Testis (tissue), 5 donors: ENCODE measurements around the gene CYREN. TPM values are rescaled to one million over a fixed set of nuclear protein-coding genes. Genes with fewer than 3 reads are reported as not detected.
A peak's percentile ranks its signal among the peaks of the same experiment; 100 is the strongest.

Experiments
- DNase-seq: peaks from one replicate; pipeline ENCODE4 v3.0.0-alpha.2; 2019
- H3K27ac ChIP-seq, 2 donors: fragments of 200-600 bp; sonication (generic); one replicate each; pipeline ENCODE4 v1.5.1; 2019
- H3K27me3 ChIP-seq: fragments of 200-600 bp; sonication (generic); one replicate; pipeline ENCODE4 v1.5.1; 2019
- H3K36me3 ChIP-seq: fragments of 200-600 bp; sonication (generic); one replicate; pipeline ENCODE4 v1.5.1; 2017; ENCODE audit warnings: low read depth; ENCODE audit errors: missing control alignments
- H3K4me1 ChIP-seq: fragments of 200-600 bp; sonication (generic); one replicate; pipeline ENCODE4 v1.5.1; 2019
- H3K4me3 ChIP-seq, 2 donors: fragments of 200-600 bp; sonication (generic); one replicate each; pipeline ENCODE4 v1.5.1; 2017 to 2019
- H3K9me3 ChIP-seq: fragments of 200-600 bp; sonication (generic); one replicate; pipeline ENCODE4 v1.5.1; 2017
- CTCF ChIP-seq, 3 experiments: fragments of 450-650 bp in 2 of 3; fragments of 200-600 bp in 1 of 3; sonication (generic) in 1 of 3; IDR thresholded peaks; one replicate each; pipeline ENCODE4 v1.5.1; 2016 to 2019; ENCODE audit warnings: antibody characterized with exemption in 3 of 3, mild to moderate bottlenecking in 2 of 3, moderate library complexity in 1 of 3
- POLR2A ChIP-seq: fragments of 450-650 bp; IDR thresholded peaks from one replicate; pipeline ENCODE4 v1.6.1; 2017; ENCODE audit warnings: antibody characterized with exemption, mild to moderate bottlenecking, moderate library complexity
- WGBS, 2 donors: methylation state at CpG; one replicate each; pipeline ENCODE4 v1.1.5; 2018; 5-methylcytosine and 5-hydroxymethylcytosine counted together
- intact Hi-C: fragments of 100-400 bp; cut with DNase I; formaldehyde crosslinking; loops from one replicate; pipeline ENCODE4 v1.15.1; 2023; ENCODE audit warnings: low total_unique reads
- long read RNA-seq, 2 donors: transcript quantifications; one replicate each; lab custom pipeline, GENCODE V29; 2026
- polyA plus RNA-seq: library from polyadenylated mRNA; stranded (reverse); fragments of 350-450 nt; fragmentation: Illumina TruSeq; extraction: RNeasy Lipid Tissue Mini Kit (QIAGEN cat#74804); gene quantifications from one replicate; pipeline ENCODE4 v1.2.3, GENCODE V29; 2014; ENCODE audit warnings: low read depth, low replicate concordance; ENCODE audit not compliant: insufficient read depth
- total RNA-seq, 2 donors: library from RNA; depleted of rRNA; stranded (reverse); fragments of >200 nt; gene quantifications; one replicate each; pipeline ENCODE4 v1.2.3, GENCODE V29; 2016

Gene CYREN
- 10 to 100 TPM; 44.3 to 47.3 TPM for total RNA-seq
- polyA plus RNA-seq = 36.3 TPM
- long read RNA-seq, donor 1, partial matches to known transcripts = 0 of 7 reads
- long read RNA-seq, donor 1, other reads (novel, unspliced or antisense) = 0 of 7 reads
- long read RNA-seq, donor 2, partial matches to known transcripts = 0 of 6 reads
- long read RNA-seq, donor 2, other reads (novel, unspliced or antisense) = 0 of 6 reads

- intact Hi-C loops = no loop called here
- Histone ChIP-seq H3K4me3 (peak within 1 kb of the TSS; percentile 73 to 79), H3K9me3 (no peaks in the 10 kb centered on the region), H3K27ac (peak within 1 kb of the TSS; percentile 84 to 93), H3K4me1 (peaks cover 16% of the 10 kb centered on the region), H3K27me3 (no peaks in the 10 kb centered on the region), H3K36me3 (no peaks in the 10 kb centered on the region)
- TF ChIP-seq POLR2A = peak; percentile 19
- peak; percentile 62 to 67 (median 64) for TF ChIP-seq CTCF (IDR thresholded peaks at IDR 0.05)
- DNase-seq = peak; percentile 94
- WGBS, 2 donors = 1% methylated on average over 18 to 75 of the region's 77 CpGs
Measured at GRCh38 chr7:135170274-135170997, at the start of gene CYREN. CYREN (minus strand) TSS chr7:135170707; CDS start chr7:135168922, 1,785 bp downstream.

GRCh38 chr7:135217645-135218509, 47.4 kb upstream of the CYREN start:
- Histone ChIP-seq H3K27ac (no peak overlapping the region), H3K36me3 (no peaks in the 10 kb centered on the region), H3K9me3 (no peaks in the 10 kb centered on the region), H3K27me3 (no peaks in the 10 kb centered on the region), H3K4me1 (no peaks in the 10 kb centered on the region), H3K4me3 (no peak overlapping the region)
- intact Hi-C loops = no loop called here
- no peak for DNase-seq
- WGBS, 2 donors = 95 to 96% methylated on average over 5 of the region's 5 CpGs
- no peak for TF ChIP-seq POLR2A
- no peak for TF ChIP-seq CTCF (IDR thresholded peaks at IDR 0.05)

GRCh38 chr7:135215698-135216097, 45.2 kb upstream of the CYREN start:
- intact Hi-C loops = no loop called here
- H3K4me1 ChIP-seq = peaks cover under 1% of the 10 kb centered on the region
- no peaks in the 10 kb centered on the region for H3K9me3 ChIP-seq
- no peak for TF ChIP-seq CTCF (IDR thresholded peaks at IDR 0.05)
- TF ChIP-seq POLR2A = no peak
- H3K27ac ChIP-seq = peak overlapping the region in 1 of 2 donors; percentile 3
- H3K4me3 ChIP-seq = no peak overlapping the region
- 64 to 71% methylated on average over 3 of the region's 3 CpGs for WGBS, 2 donors
- H3K36me3 ChIP-seq = no peaks in the 10 kb centered on the region
- DNase-seq = no peak
- H3K27me3 ChIP-seq = no peaks in the 10 kb centered on the region

- Histone ChIP-seq H3K27ac (peak overlapping the region in 1 of 2 donors; percentile 3), H3K36me3 (no peaks in the 10 kb centered on the region), H3K4me1 (peaks cover 6% of the 10 kb centered on the region), H3K9me3 (no peaks in the 10 kb centered on the region), H3K4me3 (no peak overlapping the region), H3K27me3 (no peaks in the 10 kb centered on the region)
- DNase-seq = no peak
- TF ChIP-seq POLR2A (no peak), CTCF (IDR thresholded peaks at IDR 0.05) (no peak)
- 63 to 68% methylated on average over 4 of the region's 4 CpGs for WGBS, 2 donors
- intact Hi-C loops = no loop called here
Measured at GRCh38 chr7:135215180-135215579, 44.7 kb upstream of the CYREN start.
